ENCODE measurements around the gene ABCC3. TPM values are rescaled to one million over a fixed set of nuclear protein-coding genes. Genes with fewer than 3 reads are reported as not detected.

The ABCC3 gene
- total and polyA plus RNA-seq, 8 donors: 47.2 to 209 (median 99.7) TPM

- FAIRE-seq (no peak), DNase-seq (peak in 1 of 6 donors; percentile 12), ATAC-seq (no peak)
- no peaks in the 10 kb centered on the region for H3K9me3 ChIP-seq
- no peaks in the 10 kb centered on the region for H3K36me3 ChIP-seq
- WGBS, 2 donors: 46 to 52% methylated on average over 3 of the region's 3 CpGs
- H3K4me1 ChIP-seq: peaks cover 21 to 38% (median 31%) of the 10 kb centered on the region in 3 donors
- peak overlapping the region in 3 of 4 donors; percentile 75 to 85 (median 83) for H3K27ac ChIP-seq
- no peaks in the 10 kb centered on the region for H3K27me3 ChIP-seq
- H3K4me3 ChIP-seq: peak overlapping the region in 3 of 4 donors; percentile 45 to 81 (median 61)
- TF ChIP-seq, protein P1, sequence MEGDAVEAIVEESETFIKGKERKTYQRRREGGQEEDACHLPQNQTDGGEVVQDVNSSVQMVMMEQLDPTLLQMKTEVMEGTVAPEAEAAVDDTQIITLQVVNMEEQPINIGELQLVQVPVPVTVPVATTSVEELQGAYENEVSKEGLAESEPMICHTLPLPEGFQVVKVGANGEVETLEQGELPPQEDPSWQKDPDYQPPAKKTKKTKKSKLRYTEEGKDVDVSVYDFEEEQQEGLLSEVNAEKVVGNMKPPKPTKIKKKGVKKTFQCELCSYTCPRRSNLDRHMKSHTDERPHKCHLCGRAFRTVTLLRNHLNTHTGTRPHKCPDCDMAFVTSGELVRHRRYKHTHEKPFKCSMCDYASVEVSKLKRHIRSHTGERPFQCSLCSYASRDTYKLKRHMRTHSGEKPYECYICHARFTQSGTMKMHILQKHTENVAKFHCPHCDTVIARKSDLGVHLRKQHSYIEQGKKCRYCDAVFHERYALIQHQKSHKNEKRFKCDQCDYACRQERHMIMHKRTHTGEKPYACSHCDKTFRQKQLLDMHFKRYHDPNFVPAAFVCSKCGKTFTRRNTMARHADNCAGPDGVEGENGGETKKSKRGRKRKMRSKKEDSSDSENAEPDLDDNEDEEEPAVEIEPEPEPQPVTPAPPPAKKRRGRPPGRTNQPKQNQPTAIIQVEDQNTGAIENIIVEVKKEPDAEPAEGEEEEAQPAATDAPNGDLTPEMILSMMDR (IDR thresholded peaks at IDR 0.05): no peak
- intact Hi-C loops (cut with DNase I): no loop called here
Observed at GRCh38 chr17:50635732-50635981, 976 bp downstream of the ABCC3 start.

- DNase-seq (peak in 3 of 6 donors; percentile 24 to 64 (median 33)), ATAC-seq (no peak), FAIRE-seq (no peak)
- H3K36me3 ChIP-seq: no peaks in the 10 kb centered on the region
- WGBS, 2 donors: 60 to 63% methylated on average over 9 of the region's 9 CpGs
- H3K4me3 ChIP-seq: peak overlapping the region in 3 of 4 donors; percentile 45 to 81 (median 61)
- no peaks in the 10 kb centered on the region for H3K27me3 ChIP-seq
- intact Hi-C loops (cut with DNase I): loop anchor here in 1 of 3 donors (2.0 kb wide), 1 partner anchor 57 kb away; no protein-coding TSS in a partner anchor
- peak overlapping the region in 3 of 4 donors; percentile 75 to 85 (median 83) for H3K27ac ChIP-seq
- peaks cover 21 to 42% (median 35%) of the 10 kb centered on the region in 3 donors for H3K4me1 ChIP-seq
- TF ChIP-seq, protein P1 (IDR thresholded peaks at IDR 0.05): no peak
- no peaks in the 10 kb centered on the region for H3K9me3 ChIP-seq
Observed at GRCh38 chr17:50635982-50636803, 1.5 kb downstream of the ABCC3 start.

DNA sequence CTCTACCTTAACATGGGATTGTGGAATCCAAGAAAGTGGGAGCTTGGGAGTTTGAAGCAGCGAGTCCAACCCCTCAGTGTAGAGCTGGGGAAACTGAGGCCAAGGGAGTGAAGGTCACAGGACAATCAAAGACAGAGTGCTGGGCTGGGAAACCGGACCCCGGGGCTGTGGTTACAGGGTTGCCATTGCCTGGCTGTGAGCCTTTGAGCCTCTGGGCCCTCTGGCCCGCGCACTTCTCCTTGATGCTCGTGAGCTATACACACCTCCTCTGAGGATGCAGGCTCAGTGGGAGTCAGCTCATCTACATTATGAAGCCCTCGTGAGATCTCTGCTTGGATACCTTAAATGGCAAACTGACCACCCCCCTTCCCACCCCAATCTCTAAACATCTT lies 2.1 kb downstream of the ABCC3 start:
- peaks cover 21 to 48% (median 37%) of the 10 kb centered on the region in 3 donors for H3K4me1 ChIP-seq
- peak overlapping the region in 2 of 4 donors; percentile 61 to 81 for H3K4me3 ChIP-seq
- ATAC-seq (no peak), FAIRE-seq (no peak), DNase-seq (peak in 2 of 6 donors; percentile 12 to 37)
- H3K27ac ChIP-seq: peak overlapping the region in 2 of 4 donors; percentile 83 to 85
- WGBS, 2 donors: 90 to 92% methylated on average over 7 of the region's 7 CpGs
- no peaks in the 10 kb centered on the region for H3K9me3 ChIP-seq
- intact Hi-C loops (cut with DNase I): loop anchor here in 1 of 3 donors (2.0 kb wide), 1 partner anchor 56 kb away; no protein-coding TSS in a partner anchor
- no peaks in the 10 kb centered on the region for H3K36me3 ChIP-seq
- TF ChIP-seq, protein P1 (IDR thresholded peaks at IDR 0.05): no peak
- no peaks in the 10 kb centered on the region for H3K27me3 ChIP-seq

GRCh38 chr17:50637829-50638605 lies 3.3 kb downstream of the ABCC3 start:
- DNase-seq: peak in 2 of 6 donors; percentile 18 to 23
- intact Hi-C loops (cut with DNase I): loop anchor here in 1 of 3 donors (2.0 kb wide), 1 partner anchor 55 kb away; no protein-coding TSS in a partner anchor
- Histone ChIP-seq H3K9me3 (no peaks in the 10 kb centered on the region), H3K4me1 (peaks cover 31 to 60% (median 44%) of the 10 kb centered on the region in 3 donors), H3K4me3 (no peak overlapping the region), H3K36me3 (no peaks in the 10 kb centered on the region), H3K27me3 (no peaks in the 10 kb centered on the region), H3K27ac (peak overlapping the region; percentile 50 to 85 (median 74))
- FAIRE-seq: no peak
- TF ChIP-seq, protein P1 (IDR thresholded peaks at IDR 0.05): no peak
- ATAC-seq: no peak
- WGBS, 2 donors: 56 to 63% methylated on average over 7 of the region's 7 CpGs
